Measurements from ENCODE around the gene E2F7. TPM values are rescaled to one million over a fixed set of nuclear protein-coding genes. Genes with fewer than 3 reads are reported as not detected.

E2F7 gene
- total RNA-seq, 1 experiment from 2014 or later, result 13.1 TPM

DNA sequence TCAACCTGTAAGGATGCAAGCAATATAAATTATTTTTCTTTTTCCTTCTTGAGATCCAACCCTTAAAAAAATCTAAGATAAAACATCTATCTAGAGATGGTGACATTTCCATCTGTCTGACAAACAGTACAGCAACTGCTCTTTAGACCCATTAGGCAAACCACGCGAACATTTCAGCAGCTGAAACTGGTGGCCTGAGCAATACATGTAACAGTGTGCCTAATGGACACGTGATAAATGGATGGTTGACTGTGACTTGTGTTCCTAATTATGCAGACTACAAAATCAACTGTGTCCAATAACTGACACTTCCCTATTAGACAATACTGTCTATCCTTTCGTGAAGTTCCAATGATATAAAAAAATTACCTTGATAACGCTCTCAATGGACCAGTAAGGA is 18.9 kb downstream of the E2F7 start:
- Histone ChIP-seq H3K27ac (ENCODE audit: low read length) (no peak overlapping the region), H3K4me1 (ENCODE audit: control insufficient read depth, insufficient read depth, low read length) (no peaks in the 10 kb centered on the region), H3K9me3 (ENCODE audit: control insufficient read depth, insufficient read depth, low read depth, low read length) (no peaks in the 10 kb centered on the region), H3K36me3 (ENCODE audit: control insufficient read depth, insufficient read depth, low read length) (peaks cover 6% of the 10 kb centered on the region; the same call in 1 of the 2 replicates), H3K27me3 (ENCODE audit: control insufficient read depth, insufficient read depth, low read length) (no peaks in the 10 kb centered on the region), H3K4me3 (ENCODE audit: low read depth in 2 of 2, low read length in 2 of 2) (no peak overlapping the region)
- ATAC-seq (no peak), DNase-seq (ENCODE audit: low read depth, low spot score) (no peak)
- POLR2A ChIA-PET, result interaction anchor here (0.6 kb wide), 1 partner anchor 1964 kb away, joined by 3 read pairs; no protein-coding TSS in a partner anchor
- TF ChIP-seq REST (IDR thresholded peaks at IDR 0.05; ENCODE audit: insufficient read depth in 1 of 2, low read depth in 2 of 2, low read length in 1 of 2) (no peak), POLR2AphosphoS5 (IDR thresholded peaks at IDR 0.05; ENCODE audit: low read depth, low read length) (no peak), TCF7L2 (IDR thresholded peaks at IDR 0.05; ENCODE audit: low read depth, low read length) (no peak), SIN3A (IDR thresholded peaks at IDR 0.05; ENCODE audit: borderline replicate concordance, insufficient read depth, low read depth, low read length) (no peak), CTCF (IDR thresholded peaks at IDR 0.05) (no peak)
- intact Hi-C loops (cut with micrococcal nuclease; ENCODE audit: unreplicated experiment), result loop anchor here (5.0 kb wide), 1 partner anchor 636 kb away; no protein-coding TSS in a partner anchor
- CTCF ChIA-PET, result interaction anchor here (0.6 kb wide), 1 partner anchor 32 kb away, joined by 3 read pairs; no protein-coding TSS in a partner anchor
- BruUV-seq (replicated peaks), result no TSS peak
- in situ Hi-C loops (cut with HindIII; ENCODE audit: low pct_unique_long_range_greater_than_20kb, low sequenced_read_pairs), result no loop called here

DNA sequence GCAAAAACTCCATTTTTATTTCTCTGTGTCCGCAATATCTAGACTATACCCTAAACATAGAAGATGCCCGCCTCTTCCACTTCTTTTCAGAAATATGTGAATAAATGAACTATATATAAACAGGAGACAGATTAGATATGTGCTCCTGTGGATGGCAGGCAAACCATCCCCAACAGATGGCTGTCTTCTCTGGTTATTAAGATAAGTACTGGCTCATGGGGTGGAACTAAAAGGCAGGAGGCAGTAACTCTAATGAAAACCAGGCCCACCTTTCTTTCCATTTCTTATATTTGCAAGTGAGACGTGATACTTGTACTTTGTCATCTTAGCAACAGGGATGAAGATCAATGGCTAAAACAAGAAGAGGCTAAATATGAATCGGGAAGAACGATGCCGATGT is 20.2 kb downstream of the E2F7 start:
- H3K36me3 ChIP-seq (ENCODE audit: control insufficient read depth, insufficient read depth, low read length), result peaks cover 6% of the 10 kb centered on the region; the same call in 1 of the 2 replicates
- no peaks in the 10 kb centered on the region for H3K9me3 ChIP-seq (ENCODE audit: control insufficient read depth, insufficient read depth, low read depth, low read length)
- intact Hi-C loops (cut with micrococcal nuclease; ENCODE audit: unreplicated experiment) (loop anchor here (5.0 kb wide), 1 partner anchor 637 kb away; no protein-coding TSS in a partner anchor), in situ Hi-C loops (cut with HindIII; ENCODE audit: low pct_unique_long_range_greater_than_20kb, low sequenced_read_pairs) (no loop called here)
- DNase-seq (ENCODE audit: low read depth, low spot score) (no peak), ATAC-seq (no peak)
- no peaks in the 10 kb centered on the region for H3K4me1 ChIP-seq (ENCODE audit: control insufficient read depth, insufficient read depth, low read length)
- TF ChIP-seq TCF7L2 (IDR thresholded peaks at IDR 0.05; ENCODE audit: low read depth, low read length) (no peak), CTCF (IDR thresholded peaks at IDR 0.05) (no peak), SIN3A (IDR thresholded peaks at IDR 0.05; ENCODE audit: borderline replicate concordance, insufficient read depth, low read depth, low read length) (no peak)
- no peaks in the 10 kb centered on the region for H3K27me3 ChIP-seq (ENCODE audit: control insufficient read depth, insufficient read depth, low read length)
- ChIA-PET POLR2A (no interaction called here), CTCF (no interaction called here)
- no TSS peak for BruUV-seq (replicated peaks)
- no peak overlapping the region for H3K27ac ChIP-seq (ENCODE audit: low read length)
- no peak overlapping the region for H3K4me3 ChIP-seq (ENCODE audit: low read depth in 2 of 2, low read length in 2 of 2)

All from Panc1 (cell line).